BJ (cell line): ENCODE data around the gene STIM1. TPM values are rescaled to one million over a fixed set of nuclear protein-coding genes. Genes with fewer than 3 reads are reported as not detected.

Experiments used
- CTCF ChIA-PET: fragments of 350-600 bp; formaldehyde crosslinking; extraction: SDS; loops from one replicate; lab custom pipeline; 2021; ENCODE audit warnings: antibody characterized with exemption, inconsistent platforms; lab: Yijun Ruan, JAX
- POLR2A ChIA-PET: fragments of 300-600 bp; sonication (Branson Sonifier 250); formaldehyde crosslinking; extraction: SDS; loops from one replicate; lab custom pipeline; 2021; ENCODE audit warnings: antibody characterized with exemption; lab: Charles Lee
- DNase-seq: peaks from one replicate; pipeline ENCODE4 v3.0.0-alpha.2; 2011; ENCODE audit warnings: low read depth
- H3K27me3 ChIP-seq: 2 replicates; pipeline ENCODE4 v1.6.0; 2011; ENCODE audit warnings: low read length; ENCODE audit not compliant: control insufficient read depth, insufficient read depth
- H3K36me3 ChIP-seq: 2 replicates; pipeline ENCODE4 v1.5.1; 2011; ENCODE audit warnings: low read length; ENCODE audit not compliant: control insufficient read depth, insufficient read depth
- H3K4me3 ChIP-seq: 2 replicates; pipeline ENCODE4 v1.5.1; 2011; ENCODE audit warnings: low read depth, mild to moderate bottlenecking, control low read depth, low read length
- CTCF ChIP-seq: IDR thresholded peaks from 2 replicates; pipeline ENCODE4 v1.5.1; 2011; ENCODE audit warnings: low read depth, mild to moderate bottlenecking, control low read depth, inconsistent platforms, low read length, moderate library complexity; ENCODE audit not compliant: insufficient read depth
- polyA plus RNA-seq: library from polyadenylated mRNA; depleted of rRNA; stranded (reverse); fragments of >200 nt; gene quantifications from 2 replicates; pipeline ENCODE4 v1.2.3, GENCODE V29; 2011

STIM1 gene
- polyA plus RNA-seq, 1 experiment = 54.6 TPM

GRCh38 chr11:4090258-4090657 is 234.8 kb downstream of the STIM1 start:
- Histone ChIP-seq H3K27me3 (no peaks in the 10 kb centered on the region), H3K36me3 (peaks cover 6% of the 10 kb centered on the region), H3K4me3 (no peak overlapping the region)
- TF ChIP-seq CTCF = no peak
- ChIA-PET POLR2A (no interaction called here), CTCF (interaction anchor here (1.1 kb wide), 1 partner anchor 18 kb away, joined by 3 read pairs; no protein-coding TSS in a partner anchor)
- no peak for DNase-seq

GRCh38 chr11:4092026-4092425 is 236.6 kb downstream of the STIM1 start:
- H3K27me3 ChIP-seq = no peaks in the 10 kb centered on the region
- ChIA-PET CTCF (no interaction called here), POLR2A (interaction anchor here (0.7 kb wide), 1 partner anchor 67 kb away, joined by 3 read pairs; no protein-coding TSS in a partner anchor)
- TF ChIP-seq CTCF = no peak
- H3K4me3 ChIP-seq = no peak overlapping the region
- DNase-seq = no peak
- peaks cover 4% of the 10 kb centered on the region for H3K36me3 ChIP-seq

- peaks cover 4% of the 10 kb centered on the region for H3K36me3 ChIP-seq
- ChIA-PET CTCF (interaction anchor here (0.8 to 1.2 kb wide), 2 partner anchors 89 to 239 kb away, joined by 3 to 8 read pairs; partner anchors contain the start of gene STIM1), POLR2A (no interaction called here)
- TF ChIP-seq CTCF = no peak
- DNase-seq = no peak
- peak overlapping the region; percentile 81 for H3K4me3 ChIP-seq
- no peaks in the 10 kb centered on the region for H3K27me3 ChIP-seq
Measured at GRCh38 chr11:4093519-4094347, 238.3 kb downstream of the STIM1 start.

GRCh38 chr11:4094348-4095291 is 239.2 kb downstream of the STIM1 start, which contains the start of gene RRM1:
RRM1 (plus strand) TSS chr11:4094799; CDS start chr11:4095013, 214 bp downstream.
- ChIA-PET CTCF (interaction anchor here (0.8 to 1.3 kb wide), 4 partner anchors 8 to 240 kb away, joined by 3 to 8 read pairs (median 3); partner anchors contain the start of gene STIM1), POLR2A (no interaction called here)
- H3K27me3 ChIP-seq = no peaks in the 10 kb centered on the region
- TF ChIP-seq CTCF = no peak
- peak within 1 kb of the TSS; percentile 81 for H3K4me3 ChIP-seq
- H3K36me3 ChIP-seq = peaks cover 4% of the 10 kb centered on the region
- peak; percentile 75 for DNase-seq
